GM19438 (cell line): ENCODE measurements around the gene RPL37A.
"Not testable (repeated sequence)": the region's sequence is repeated elsewhere in the genome, so short reads cannot be mapped to it uniquely, and the experiment has no call there.

Source experiments
- ATAC-seq: cut with Tn5 transposase; IDR thresholded peaks from one replicate; pipeline ENCODE4 v1.9.1; 2021; ENCODE audit warnings: low read depth; ENCODE audit not compliant: unreplicated experiment

RPL37A gene

GRCh38 chr2:216516730-216517350 is 18.2 kb downstream of the RPL37A start:
- ATAC-seq, result no peak

DNA sequence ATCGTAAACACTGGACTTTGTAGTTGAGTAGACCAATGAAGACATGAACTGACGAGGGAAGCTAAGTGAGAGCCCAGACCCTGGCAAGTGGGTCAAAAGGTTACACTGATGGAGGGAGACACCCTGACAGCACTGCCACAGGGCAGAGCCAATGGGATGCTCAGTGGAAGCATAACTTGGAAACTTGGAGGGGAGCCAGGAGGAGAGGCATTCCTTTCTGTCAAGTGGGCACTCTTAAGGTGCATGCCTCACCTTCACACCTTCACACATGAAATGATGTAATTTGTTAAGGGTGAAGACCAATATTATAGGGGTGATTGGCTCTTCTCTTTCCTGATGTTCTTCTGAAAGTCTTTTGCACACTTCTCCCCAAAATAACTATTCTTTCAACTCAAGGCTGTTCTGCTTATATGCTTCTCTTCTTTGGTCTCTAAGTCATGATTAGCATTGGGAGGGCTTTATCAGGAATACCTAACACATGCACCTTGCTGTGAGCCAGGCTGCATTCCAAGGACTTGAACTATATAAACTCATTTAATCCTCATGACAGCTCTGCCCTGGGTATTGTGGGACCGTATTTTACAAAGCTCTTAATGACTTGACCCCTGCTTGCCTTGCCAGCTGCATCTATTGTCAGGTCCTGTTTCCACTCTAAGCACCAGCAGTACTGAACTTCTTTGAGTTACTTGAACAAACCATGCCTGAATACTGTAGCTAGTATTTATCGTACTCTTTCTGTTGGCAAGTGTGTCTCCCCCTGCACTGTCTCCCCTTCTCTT is 19.0 kb downstream of the RPL37A start:
- ATAC-seq, result no peak

- not testable (repeated sequence) for ATAC-seq
These were observed 20.0 kb downstream of the RPL37A start for GRCh38 chr2:216518566-216519119.

DNA sequence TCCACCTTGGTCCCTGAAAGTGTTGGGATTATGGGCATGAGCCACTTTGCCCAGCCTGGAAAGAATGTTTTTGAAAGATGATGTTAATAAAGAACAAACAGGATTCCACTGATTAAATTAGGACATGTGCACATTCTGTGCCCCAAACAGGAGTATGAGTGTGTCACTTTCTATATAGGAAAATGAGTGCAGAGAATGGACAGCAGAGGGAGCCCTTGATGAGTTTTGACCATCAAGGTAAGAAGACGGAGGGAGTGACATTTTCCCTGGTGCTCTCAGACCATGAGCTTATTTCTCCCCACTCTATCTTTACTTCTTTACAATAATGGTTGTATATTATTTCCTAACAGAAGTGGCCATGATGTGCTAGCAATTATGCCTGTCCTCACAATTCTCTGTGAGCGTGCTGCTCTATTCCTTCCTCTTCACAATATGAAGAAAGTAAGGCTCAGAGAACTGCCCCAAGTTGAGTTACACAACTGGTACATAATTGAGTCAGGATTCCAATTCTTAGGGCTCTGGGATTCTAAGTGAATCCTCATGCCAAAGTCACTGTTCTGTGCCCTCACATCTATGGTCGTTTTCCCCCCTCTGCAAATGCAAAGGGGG is 20.6 kb downstream of the RPL37A start:
- ATAC-seq, result no peak

DNA sequence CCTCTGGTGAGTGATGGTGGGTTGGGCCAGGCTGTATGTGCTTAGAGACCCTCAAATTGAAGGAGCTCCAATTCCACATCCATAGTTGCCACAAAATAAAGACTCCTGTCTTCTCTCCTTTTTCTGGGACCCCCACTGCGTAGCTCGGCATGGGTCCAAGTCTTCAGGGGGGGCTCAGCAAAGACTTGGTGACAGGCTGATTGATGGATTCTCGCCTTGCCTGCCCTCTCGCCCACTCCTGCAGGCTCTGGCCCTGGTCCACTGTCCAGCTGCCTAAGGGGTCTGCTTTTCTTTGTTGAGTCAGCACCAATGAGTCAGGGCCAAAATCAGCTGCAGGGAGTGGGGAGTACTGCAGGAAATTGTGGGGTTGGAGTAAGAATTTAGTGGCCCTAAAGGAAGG is 21.5 kb downstream of the RPL37A start:
- ATAC-seq, result no peak

DNA sequence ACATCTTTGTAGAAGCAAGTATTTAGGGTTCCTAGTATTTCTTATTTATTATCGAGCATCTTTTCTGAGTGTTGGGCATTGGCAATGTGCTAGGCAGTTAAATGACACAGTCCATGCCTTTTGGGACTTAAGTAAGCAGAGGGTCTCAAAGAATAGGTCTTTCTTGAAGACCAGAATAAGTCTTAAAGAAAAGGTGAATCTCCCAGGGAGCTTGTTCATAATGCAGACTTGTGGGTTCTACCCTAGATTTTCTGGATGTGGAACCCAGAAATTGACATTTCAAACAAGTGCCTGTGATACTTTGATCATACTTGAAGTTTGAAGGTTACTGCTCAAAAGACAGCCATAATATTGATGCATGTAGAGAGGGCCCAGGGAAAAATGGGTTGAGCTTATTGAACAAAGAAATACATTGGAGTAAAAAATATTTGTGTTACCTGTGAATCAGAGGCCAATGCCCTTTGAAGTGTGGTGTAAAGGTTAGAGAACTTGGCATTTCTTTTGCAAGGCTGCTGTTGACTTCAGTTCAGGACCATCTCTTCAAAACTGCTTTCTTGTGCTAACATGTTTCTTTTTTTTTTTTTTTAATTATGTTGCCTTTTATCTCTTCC is 24.4 kb downstream of the RPL37A start:
- ATAC-seq, result no peak

DNA sequence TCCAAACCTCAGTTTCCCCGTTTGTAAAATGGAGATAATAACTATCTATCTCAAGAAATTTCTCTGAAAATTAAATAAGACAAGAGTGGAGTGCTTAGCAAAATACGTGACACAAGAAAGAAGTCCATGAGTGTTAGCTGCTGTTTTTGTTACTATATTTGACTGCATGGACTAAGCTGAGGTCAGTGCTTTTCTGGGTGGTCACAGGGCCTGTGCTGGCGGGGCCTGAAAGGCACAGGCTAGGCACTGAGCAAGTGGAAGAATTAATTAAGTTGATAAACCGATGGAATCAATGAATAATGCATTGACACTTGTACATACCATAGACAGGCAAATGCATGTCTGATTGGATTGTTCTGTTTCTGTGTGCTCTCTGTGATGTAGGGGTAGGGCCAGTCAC is 27.3 kb downstream of the RPL37A start:
- no peak for ATAC-seq

- ATAC-seq, result no peak
These were observed 28.3 kb downstream of the RPL37A start for GRCh38 chr2:216526939-216527338.

DNA sequence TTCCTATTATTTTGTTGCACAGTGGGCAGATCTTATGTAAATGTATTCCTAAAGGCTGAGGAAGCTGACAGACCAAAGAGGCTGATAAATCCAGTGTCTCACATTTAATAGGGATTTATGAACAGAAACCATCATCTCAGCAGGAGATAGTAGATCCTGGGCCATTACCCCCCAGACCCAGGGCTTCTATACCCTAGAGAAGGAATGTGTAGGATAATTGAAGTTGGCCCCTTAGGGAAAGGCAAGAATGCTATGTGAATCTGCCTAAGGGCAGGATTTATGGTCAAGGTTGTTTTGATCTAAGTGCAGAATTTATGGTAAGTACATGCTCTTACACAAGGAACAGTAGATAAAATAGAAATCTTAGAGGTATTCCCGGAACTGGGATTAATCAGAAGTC is 29.0 kb downstream of the RPL37A start:
- ATAC-seq, result no peak

GRCh38 chr2:216532562-216532961 is 33.9 kb downstream of the RPL37A start:
- no peak for ATAC-seq

DNA sequence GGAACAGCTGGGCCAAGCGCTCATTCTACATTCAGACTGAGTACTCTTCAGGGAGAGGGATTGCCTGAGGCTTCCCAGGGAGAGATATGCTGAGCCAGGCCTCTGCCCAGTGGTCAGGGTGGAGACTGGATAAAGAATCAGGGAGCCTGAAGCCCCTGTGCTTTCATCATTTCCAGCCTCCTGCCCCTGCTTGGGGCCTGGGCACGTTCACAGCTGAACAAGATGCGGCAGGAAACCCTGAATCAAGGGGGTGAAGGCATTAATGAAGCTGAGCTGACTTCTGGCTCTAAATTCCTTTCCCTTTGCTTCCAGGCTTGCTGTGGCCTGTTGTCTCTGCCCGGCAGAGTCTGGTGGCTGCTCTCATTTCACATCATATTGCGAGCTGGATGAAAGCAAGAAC is 35.0 kb downstream of the RPL37A start:
- no peak for ATAC-seq

DNA sequence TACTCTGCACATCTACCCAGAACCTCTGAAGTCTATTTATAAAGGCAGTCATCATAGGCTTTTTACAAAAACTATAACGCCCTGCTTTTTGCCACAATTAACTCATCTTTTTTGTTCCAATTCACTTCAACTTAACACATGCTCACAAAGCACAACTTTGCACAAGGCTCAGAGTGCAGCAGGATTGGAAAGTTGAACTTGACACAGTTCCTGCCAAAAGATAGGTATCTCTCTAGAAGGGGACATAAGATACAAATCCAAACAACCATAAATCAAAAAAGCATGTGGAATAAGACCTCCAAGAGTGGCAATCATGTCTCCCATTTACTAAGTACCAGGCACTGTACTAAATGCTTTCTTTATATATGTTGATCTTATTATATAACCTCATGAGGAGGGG is 36.2 kb downstream of the RPL37A start:
- no peak for ATAC-seq

- no peak for ATAC-seq
These were observed 36.9 kb downstream of the RPL37A start for GRCh38 chr2:216535454-216535995.

DNA sequence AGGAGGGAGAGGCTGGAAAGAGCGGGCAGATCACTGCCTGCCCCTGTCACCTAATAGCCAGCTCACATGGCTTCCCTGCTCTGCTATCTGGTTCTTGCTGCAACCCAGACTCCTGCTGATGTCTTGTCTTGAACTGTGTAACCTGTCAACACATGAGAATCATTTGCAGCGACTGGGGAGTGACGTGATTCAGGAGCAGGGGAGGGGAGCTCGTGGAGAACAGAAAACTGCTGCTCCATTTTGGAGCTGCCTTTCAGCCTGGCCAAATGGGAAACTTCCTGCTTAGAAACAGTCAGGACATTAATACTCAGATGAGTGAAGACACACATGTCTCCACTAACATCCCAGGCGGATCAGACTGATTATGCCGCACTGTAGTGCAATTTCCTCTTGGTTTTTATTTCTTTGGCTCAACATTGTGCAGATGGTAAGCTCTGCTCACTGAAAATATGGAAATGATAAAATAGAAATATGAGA is 38.1 kb downstream of the RPL37A start:
- ATAC-seq, result no peak

GRCh38 chr2:216537366-216537765 is 38.7 kb downstream of the RPL37A start:
- no peak for ATAC-seq

GRCh38 chr2:216538538-216538937 is 39.9 kb downstream of the RPL37A start:
- ATAC-seq, result no peak

GRCh38 chr2:216539120-216539519 is 40.5 kb downstream of the RPL37A start:
- ATAC-seq, result no peak

- no peak for ATAC-seq
These were observed 41.2 kb downstream of the RPL37A start for GRCh38 chr2:216539791-216540241.

DNA sequence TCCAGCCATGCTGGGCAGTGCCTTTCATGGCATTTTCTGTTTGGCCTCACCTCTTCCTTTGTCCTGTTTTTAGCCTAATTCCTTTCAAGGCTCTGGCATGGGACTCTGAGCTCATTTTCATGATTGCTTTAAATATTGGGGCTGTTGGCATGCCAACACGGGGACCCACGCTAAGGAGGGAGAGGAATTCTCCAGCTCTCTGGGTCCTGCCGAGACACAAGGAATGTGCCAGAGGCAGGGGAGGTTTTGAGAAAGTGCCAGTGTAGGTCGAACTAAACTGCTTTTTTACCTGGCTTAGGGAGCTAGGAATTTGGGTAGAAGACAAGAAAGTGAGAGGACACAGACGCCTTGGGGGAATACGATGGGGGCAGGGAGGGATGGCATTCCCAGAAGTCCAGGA is 42.3 kb downstream of the RPL37A start:
- ATAC-seq, result no peak

DNA sequence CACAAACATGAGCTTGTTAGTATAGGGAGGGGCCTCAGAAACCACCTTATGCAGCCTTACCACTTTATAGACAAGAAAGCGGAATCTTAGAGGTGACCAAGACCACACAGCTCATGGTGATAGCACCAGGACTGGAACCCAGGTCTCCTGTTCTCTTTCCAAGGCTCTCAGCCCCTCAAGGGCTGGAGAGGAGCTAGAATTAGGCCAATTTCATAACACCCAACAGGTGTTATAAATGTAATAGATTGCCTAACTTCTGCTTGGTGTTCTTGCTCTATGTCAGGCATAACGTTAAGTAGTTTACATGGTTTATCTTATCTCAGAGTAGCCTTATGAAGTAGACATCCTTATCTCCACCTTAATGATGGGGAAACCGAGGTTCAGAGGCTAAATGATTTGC is 42.9 kb downstream of the RPL37A start:
- ATAC-seq, result no peak

DNA sequence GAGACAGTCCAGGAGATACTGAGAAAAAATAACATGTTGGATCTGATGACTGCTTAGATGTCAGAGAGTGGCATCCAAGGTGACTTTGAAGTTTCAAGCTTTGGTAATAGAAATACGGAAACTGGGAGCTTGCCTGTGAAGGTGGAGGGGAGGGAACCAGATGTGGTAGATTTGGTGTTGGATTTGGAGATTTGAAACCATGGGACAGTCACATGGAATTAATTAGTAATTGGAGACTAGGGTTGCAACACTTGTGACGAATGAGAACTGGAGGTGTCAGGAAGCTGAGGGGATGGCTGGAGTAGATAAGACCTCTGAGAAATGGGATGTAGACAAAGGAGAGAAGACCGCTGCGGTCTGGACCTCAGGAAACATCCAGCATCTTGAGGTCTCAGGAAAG is 46.7 kb downstream of the RPL37A start:
- no peak for ATAC-seq
